ENCODE data around the gene CDCA7L.

Gene CDCA7L

GRCh38 chr7:21965291-21965690 is 19.6 kb upstream of the CDCA7L start:
- no peak for DNase-seq
- Mint-ChIP-seq H3K27ac (no peak overlapping the region), H3K36me3 (ENCODE audit: low read depth) (no peaks in the 10 kb centered on the region), H3K4me3 (no peak overlapping the region), H3K9me3 (peaks cover 2% of the 10 kb centered on the region), H3K4me1 (no peaks in the 10 kb centered on the region), H3K27me3 (ENCODE audit: low read depth, poor library complexity) (peaks cover 19% of the 10 kb centered on the region)
- TF ChIP-seq CTCF (IDR thresholded peaks at IDR 0.05), result no peak

GRCh38 chr7:21962677-21963076 is 17.0 kb upstream of the CDCA7L start:
- Mint-ChIP-seq H3K27ac (no peak overlapping the region), H3K36me3 (ENCODE audit: low read depth) (no peaks in the 10 kb centered on the region), H3K4me3 (no peak overlapping the region), H3K4me1 (no peaks in the 10 kb centered on the region), H3K27me3 (ENCODE audit: low read depth, poor library complexity) (peaks cover 19% of the 10 kb centered on the region), H3K9me3 (peaks cover 10% of the 10 kb centered on the region)
- TF ChIP-seq CTCF (IDR thresholded peaks at IDR 0.05), result no peak
- no peak for DNase-seq

- Mint-ChIP-seq H3K27me3 (ENCODE audit: low read depth, poor library complexity) (peaks cover 19% of the 10 kb centered on the region), H3K4me1 (no peaks in the 10 kb centered on the region), H3K36me3 (ENCODE audit: low read depth) (no peaks in the 10 kb centered on the region), H3K4me3 (no peak overlapping the region), H3K27ac (no peak overlapping the region), H3K9me3 (peaks cover 11% of the 10 kb centered on the region)
- no peak for TF ChIP-seq CTCF (IDR thresholded peaks at IDR 0.05)
- no peak for DNase-seq
Observed at GRCh38 chr7:21960922-21961321, 15.2 kb upstream of the CDCA7L start.

DNA sequence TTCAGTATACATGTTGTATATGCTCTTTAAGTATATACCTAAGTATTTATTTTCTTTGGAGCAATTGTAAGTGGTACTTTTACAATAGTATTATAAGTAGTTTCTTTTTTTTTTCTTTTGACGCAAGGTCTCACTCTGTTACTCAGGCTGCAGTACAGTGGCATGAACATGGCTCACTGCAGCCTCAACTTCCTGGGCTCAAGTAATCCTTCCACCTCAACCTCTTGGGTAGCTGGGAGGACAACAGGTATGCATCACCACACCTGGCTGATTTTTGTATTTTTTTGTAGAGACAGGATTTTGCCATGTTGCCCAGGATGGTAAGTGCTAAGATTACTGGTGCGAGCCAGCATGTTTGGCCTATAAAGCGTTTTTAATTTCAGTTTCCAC is 13.7 kb upstream of the CDCA7L start:
- DNase-seq, result no peak
- no peak for TF ChIP-seq CTCF (IDR thresholded peaks at IDR 0.05)
- Mint-ChIP-seq H3K4me1 (no peaks in the 10 kb centered on the region), H3K9me3 (peaks cover 11% of the 10 kb centered on the region), H3K27ac (no peak overlapping the region), H3K27me3 (ENCODE audit: low read depth, poor library complexity) (peaks cover 12% of the 10 kb centered on the region), H3K36me3 (ENCODE audit: low read depth) (no peaks in the 10 kb centered on the region), H3K4me3 (no peak overlapping the region)

DNA sequence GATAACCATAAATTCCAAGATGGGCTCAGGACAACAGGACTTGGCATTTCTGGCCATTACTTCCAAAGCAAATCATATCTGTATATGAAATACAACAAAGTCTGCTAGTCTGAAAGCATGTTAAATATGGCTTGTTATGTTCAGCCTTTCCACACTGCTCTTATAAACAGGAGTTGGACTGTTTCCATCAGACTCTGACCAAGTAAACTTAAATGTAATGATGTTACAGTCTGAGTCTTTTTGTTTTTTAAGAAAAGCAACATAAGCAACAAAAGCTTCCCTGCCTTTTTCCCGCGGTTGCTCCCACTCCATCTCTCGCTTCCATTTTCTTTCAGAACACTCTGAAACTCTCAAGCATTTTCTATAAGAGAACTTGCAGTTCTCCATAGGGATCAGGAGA is 8.1 kb upstream of the CDCA7L start:
- peaks cover 21% of the 10 kb centered on the region for H3K4me1 Mint-ChIP-seq
- DNase-seq, result no peak
- no peak overlapping the region for H3K27ac Mint-ChIP-seq
- peaks cover 6% of the 10 kb centered on the region for H3K9me3 Mint-ChIP-seq
- no peak for TF ChIP-seq CTCF (IDR thresholded peaks at IDR 0.05)
- H3K4me3 Mint-ChIP-seq, result no peak overlapping the region
- H3K27me3 Mint-ChIP-seq (ENCODE audit: low read depth, poor library complexity), result no peaks in the 10 kb centered on the region
- H3K36me3 Mint-ChIP-seq (ENCODE audit: low read depth), result no peaks in the 10 kb centered on the region

GRCh38 chr7:21948887-21949540 is 3.3 kb upstream of the CDCA7L start:
- TF ChIP-seq CTCF (IDR thresholded peaks at IDR 0.05), result no peak
- Mint-ChIP-seq H3K27ac (peak overlapping the region; percentile 80), H3K4me3 (peak overlapping the region; percentile 46), H3K27me3 (ENCODE audit: low read depth, poor library complexity) (peaks cover 14% of the 10 kb centered on the region), H3K9me3 (no peaks in the 10 kb centered on the region), H3K36me3 (ENCODE audit: low read depth) (no peaks in the 10 kb centered on the region), H3K4me1 (peaks cover 56% of the 10 kb centered on the region)
- no peak for DNase-seq
